ENCODE measurements around the gene DCC.

DCC gene

DNA sequence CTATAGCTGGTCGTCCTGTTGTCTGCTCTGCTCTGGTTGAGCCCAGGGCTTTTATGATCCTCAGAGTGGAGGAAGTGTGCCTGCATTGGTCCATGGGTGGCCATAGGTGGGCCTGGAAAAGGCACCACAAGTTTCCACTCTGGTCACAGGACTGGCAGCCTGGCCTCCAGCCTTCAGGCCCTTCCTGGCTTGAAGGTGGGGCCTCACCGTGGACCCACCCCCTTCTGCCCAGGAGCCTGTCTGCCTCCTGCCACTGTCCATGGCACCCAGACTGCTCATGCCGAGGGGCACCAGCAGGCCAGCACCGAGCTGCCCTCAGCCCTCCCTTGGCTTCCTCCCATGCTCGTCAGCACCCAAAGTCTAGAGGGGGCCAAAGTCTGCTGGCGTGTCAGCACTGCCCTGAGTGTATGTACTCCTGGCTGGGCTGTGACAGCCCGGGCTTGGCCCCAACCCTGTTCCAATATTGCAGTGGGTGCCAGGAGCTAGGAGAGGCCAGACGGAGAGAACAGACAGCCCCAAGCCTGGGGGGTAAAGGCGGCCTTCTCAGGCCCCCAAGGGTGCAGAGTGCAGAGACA, 529.4 kb downstream of the DCC start:
- no peak for TF ChIP-seq CTCF (IDR thresholded peaks at IDR 0.05; ENCODE audit: low read depth, low read length, missing control alignments)
- no peak for DNase-seq (ENCODE audit: extremely low read depth, low read depth)
- no peak overlapping the region for H3K4me3 ChIP-seq (replicated peaks; ENCODE audit: low read depth, low read length)

- no peak for TF ChIP-seq CTCF (IDR thresholded peaks at IDR 0.05; ENCODE audit: low read depth, low read length, missing control alignments)
- no peak for DNase-seq (ENCODE audit: extremely low read depth, low read depth)
- no peak overlapping the region for H3K4me3 ChIP-seq (replicated peaks; ENCODE audit: low read depth, low read length)
These were observed 530.2 kb downstream of the DCC start for GRCh38 chr18:52869942-52870907.

GRCh38 chr18:52874774-52875173, 534.8 kb downstream of the DCC start:
- H3K4me3 ChIP-seq (replicated peaks; ENCODE audit: low read depth, low read length), result no peak overlapping the region
- TF ChIP-seq CTCF (IDR thresholded peaks at IDR 0.05; ENCODE audit: low read depth, low read length, missing control alignments), result no peak
- no peak for DNase-seq (ENCODE audit: extremely low read depth, low read depth)

DNA sequence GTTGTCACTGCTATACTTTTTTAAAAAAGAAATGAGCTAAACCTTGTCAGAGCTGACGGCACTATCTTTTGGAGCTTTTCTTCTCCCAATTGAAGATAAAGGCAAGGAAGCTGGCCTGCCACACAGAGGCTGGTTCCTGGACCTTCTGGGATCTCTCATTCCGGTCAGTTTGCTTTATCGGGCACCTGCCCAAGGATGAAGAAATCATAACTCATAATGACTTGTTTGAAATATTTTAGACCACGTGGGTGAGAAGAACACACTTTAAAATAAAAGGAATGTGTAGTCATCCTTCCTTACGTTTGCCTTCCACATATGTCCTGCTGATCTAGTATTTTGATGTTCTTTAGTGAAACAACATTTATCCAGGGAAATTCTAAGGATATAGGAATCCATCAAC, 535.7 kb downstream of the DCC start:
- H3K4me3 ChIP-seq (replicated peaks; ENCODE audit: low read depth, low read length), result no peak overlapping the region
- DNase-seq (ENCODE audit: extremely low read depth, low read depth), result no peak
- no peak for TF ChIP-seq CTCF (IDR thresholded peaks at IDR 0.05; ENCODE audit: low read depth, low read length, missing control alignments)

DNA sequence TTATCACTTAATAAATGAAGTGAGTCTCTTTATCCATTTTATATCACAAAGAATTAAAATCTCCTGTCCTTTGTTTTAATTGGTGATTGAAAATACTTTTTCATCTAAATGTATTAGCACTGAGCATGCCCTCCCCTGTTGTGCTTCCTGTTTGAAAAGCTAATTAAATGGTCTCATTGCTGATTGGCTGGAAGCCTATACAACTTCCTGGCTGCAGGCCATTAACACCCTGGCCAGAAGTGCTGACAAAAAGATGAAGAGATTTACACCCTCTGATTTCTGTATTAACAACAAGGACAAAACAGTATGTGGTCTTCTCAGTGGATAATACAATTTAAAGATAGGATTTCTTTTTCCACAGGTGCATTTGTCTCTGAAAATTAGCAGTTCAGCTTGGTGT, 548.0 kb downstream of the DCC start:
- TF ChIP-seq CTCF (IDR thresholded peaks at IDR 0.05; ENCODE audit: low read depth, low read length, missing control alignments), result no peak

GRCh38 chr18:52894801-52895200, 554.8 kb downstream of the DCC start:
- no peak overlapping the region for H3K4me3 ChIP-seq (replicated peaks; ENCODE audit: low read depth, low read length)
- TF ChIP-seq CTCF (IDR thresholded peaks at IDR 0.05; ENCODE audit: low read depth, low read length, missing control alignments), result no peak
- DNase-seq (ENCODE audit: extremely low read depth, low read depth), result no peak

More for the DNA sequence above, 548.0 kb downstream of the DCC start:
- H3K4me3 ChIP-seq (replicated peaks; ENCODE audit: low read depth, low read length), result no peak overlapping the region
- DNase-seq (ENCODE audit: extremely low read depth, low read depth), result no peak

Data from HFF-Myc (cell line).